Stimulated activated CD8-positive, alpha-beta memory T cell treated with anti-CD3 and anti-CD28 coated beads, Interleukin-7, amount 100 ng/mL, for 4 hours (primary cell): ENCODE data around the gene SMARCA4.
A peak's percentile ranks its signal among the peaks of the same experiment; 100 is the strongest.

Experiments
- DNase-seq, 2 donors: peaks; one replicate each; pipeline ENCODE4 v3.0.0-alpha.2; 2020; ENCODE audit warnings: low read depth in 2 of 2

Gene SMARCA4

DNA sequence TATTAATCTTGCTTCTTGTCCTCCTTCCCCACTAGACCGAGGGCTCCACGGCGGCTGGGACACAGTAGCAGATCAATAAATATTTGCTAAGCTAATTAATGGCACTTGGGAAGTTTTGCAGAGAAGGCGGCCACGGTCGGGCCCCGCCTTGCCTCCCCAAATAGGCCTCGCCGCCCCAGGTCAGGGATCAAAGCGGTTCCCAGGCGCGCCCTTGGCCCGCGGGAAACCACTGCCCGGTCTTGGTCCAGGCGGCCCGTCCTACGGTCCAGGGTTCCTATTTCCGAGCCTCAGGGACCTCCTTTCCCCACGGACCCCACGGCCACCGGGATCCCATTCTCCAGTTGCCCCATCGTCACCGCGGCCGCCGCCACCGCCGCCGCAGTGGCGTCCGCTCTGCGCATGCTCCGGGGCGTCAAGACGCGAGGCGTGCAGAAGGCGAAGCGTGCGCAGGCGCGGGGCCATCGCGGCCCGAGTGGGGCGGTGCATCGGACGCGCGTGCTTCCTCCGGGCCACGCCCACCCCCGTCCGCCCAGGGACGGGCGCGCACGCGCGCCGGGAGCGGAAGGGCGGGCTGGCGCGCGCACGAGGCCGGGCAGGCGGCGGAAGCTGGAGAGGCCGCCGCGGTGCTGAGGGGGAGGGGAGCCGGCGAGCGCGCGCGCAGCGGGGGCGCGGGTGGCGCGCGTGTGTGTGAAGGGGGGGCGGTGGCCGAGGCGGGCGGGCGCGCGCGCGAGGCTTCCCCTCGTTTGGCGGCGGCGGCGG is at the start of gene SMARCA4:
Gene SMARCA4 (plus strand): TSS at position 717 of the 759 bp plus-strand sequence. CDS start 23,122 bp downstream, outside the sequence.
- peak; percentile 91 to 99 for DNase-seq

DNA sequence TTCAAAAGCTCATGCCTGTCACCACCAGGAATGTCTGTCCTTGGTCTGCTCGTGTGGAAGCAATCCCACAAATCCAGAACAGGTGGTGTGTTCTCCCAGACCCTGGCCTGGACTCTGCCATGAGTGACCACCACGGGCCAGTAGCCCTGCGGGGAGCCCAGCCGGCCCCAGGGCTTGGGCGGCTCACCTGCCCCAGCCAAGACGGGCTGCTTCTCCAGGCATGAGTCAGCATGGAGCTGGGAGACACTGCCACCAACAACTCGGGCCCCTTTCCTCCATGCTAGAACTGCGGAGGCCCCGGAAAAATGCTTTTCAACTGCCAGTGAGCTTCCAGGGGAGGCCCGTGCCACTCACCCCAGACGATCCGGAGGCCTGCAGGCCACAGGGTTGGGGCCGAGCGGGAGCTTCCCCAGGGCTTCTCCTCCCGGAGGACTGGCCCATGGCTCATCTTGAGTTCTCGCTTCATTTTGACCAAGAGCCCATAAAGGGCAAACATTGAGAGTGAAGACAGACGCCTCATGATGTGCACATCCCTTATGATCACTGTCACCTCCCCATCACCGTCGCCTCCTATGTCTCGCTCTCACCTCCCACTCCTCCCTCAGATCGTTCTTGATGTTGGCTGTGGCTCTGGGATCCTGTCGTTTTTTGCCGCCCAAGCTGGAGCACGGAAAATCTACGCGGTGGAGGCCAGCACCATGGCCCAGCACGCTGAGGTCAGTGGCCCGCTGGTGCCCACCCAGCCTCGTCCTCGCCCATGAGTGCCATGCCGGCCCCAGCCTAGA is 49.1 kb upstream of the SMARCA4 start:
- DNase-seq: no peak

DNA sequence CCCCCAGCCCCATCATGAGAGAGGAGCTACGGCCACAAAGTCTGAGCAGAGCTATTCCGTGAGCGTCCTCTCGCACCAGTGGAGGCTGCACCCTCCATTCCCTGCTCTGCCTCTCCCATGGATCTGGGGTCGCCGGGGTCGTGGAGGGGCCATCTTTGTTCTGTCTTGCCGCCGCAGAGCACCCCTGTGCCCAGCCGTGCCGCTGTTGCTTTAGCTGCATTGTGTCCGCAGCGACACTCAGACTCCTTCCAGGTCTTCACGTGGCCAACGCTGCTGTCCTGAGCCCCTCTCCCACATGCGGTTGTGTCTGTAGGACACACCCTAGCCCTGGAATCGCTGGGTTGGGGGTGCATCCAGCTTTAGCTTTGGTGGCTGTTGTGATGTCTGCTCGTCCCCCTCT is 48.2 kb upstream of the SMARCA4 start:
- no peak for DNase-seq

DNA sequence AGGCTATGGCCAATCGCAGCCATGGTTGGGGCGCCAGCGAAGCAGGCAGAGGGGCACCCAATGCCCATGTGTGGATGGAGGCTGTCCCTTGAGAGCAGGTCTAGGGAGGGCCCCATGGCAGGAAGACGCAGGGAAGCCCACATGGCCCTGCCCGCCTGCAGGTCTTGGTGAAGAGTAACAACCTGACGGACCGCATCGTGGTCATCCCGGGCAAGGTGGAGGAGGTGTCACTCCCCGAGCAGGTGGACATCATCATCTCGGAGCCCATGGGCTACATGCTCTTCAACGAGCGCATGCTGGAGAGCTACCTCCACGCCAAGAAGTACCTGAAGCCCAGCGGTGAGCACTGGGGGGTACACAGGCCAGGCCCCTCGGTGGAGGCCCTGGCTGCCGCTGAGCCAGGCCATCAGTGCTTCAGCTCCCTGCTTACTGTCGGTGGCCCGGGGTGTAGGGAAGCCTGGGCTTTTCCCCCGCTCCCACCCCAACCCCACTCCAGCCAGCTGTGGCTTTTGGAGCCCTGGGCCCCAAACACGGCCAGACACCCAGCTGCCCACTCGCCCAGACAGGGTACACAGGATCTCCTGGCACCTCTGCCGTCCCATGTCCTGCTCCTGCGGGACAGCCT is 47.0 kb upstream of the SMARCA4 start:
- DNase-seq: no peak

DNA sequence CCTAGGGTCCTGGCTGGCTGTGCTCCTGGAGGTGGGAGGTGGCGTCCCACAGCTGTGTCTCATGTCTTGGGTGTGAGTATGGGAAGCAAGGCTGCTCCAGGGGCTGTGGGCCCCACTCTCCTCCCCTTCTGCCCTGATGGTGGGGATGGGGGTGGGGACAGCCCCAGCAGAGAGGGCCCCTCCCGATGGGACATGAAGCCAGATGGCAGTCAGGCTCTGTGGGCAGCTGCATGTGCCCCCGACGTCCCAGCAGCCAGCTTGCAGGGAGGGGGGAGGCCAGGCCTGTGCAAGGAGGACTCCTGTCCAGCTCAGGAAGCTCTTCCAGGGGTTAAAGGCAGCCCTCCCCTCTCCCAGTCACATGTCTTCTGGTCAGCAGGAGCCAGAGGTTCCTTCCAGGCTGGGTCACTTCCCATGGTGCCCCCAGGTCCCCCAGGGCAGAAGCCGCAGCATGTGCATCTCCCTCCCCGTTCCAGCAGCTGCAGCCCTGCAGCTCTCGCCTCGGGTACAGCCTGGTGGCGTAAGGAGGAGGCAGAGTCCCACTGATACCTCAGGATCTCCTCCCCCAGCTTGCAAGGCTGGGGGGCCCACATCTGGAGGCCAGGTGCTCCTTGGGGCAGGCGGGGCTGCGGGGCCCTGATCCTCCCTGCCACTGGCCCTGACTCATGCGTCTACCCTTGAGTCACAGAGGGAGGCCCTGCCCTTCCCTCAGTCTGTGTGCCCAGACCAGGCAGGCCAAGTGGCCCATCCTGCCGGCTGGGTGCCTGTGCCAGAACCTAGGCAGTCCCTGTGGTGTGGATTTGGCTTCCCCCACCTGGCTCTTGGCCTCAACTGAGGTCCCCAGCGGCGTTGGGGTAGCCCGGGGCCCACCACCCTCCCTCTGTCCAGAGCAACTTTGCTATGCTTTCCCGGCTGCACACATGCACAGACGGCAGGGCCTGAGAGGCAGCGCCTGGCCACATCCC is 45.4 kb upstream of the SMARCA4 start:
- DNase-seq: no peak

DNA sequence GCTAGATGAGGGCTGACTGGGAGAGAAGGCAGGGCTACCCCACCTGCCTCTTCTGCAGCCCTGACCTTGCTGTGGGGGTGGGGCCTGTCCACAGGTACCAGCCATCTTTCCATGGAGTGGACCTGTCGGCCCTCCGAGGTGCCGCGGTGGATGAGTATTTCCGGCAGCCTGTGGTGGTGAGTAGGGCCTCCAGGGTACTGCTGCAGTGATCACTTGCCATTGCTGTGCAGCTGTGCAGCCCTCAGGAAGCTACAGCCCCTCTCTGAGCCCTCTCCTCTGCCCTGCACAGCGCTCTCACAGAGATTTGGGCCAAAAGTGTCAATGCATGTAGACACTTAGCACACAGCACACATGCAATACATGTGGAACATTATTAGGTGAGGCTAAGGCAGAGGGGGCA is 44.2 kb upstream of the SMARCA4 start:
- no peak for DNase-seq

DNA sequence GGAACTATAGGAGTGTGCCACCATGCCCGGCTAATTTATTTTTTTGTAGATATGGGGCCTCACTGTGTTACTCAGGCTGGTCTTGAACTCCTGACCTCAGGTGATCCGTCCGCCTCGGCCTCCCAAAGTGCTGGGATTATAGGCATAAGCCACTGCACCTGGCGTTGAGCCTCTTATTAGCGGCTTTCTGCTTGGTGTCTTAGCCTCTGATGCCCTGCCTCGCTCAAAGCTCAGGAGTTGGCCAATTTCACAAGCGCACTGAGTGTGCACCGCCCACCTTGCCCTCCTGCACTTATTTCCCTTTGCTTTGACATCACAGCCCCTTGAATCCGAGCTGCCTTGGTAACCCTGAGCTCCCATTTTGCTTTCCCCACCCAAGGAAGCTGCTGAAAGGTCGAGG is 42.5 kb upstream of the SMARCA4 start:
- DNase-seq: no peak

DNA sequence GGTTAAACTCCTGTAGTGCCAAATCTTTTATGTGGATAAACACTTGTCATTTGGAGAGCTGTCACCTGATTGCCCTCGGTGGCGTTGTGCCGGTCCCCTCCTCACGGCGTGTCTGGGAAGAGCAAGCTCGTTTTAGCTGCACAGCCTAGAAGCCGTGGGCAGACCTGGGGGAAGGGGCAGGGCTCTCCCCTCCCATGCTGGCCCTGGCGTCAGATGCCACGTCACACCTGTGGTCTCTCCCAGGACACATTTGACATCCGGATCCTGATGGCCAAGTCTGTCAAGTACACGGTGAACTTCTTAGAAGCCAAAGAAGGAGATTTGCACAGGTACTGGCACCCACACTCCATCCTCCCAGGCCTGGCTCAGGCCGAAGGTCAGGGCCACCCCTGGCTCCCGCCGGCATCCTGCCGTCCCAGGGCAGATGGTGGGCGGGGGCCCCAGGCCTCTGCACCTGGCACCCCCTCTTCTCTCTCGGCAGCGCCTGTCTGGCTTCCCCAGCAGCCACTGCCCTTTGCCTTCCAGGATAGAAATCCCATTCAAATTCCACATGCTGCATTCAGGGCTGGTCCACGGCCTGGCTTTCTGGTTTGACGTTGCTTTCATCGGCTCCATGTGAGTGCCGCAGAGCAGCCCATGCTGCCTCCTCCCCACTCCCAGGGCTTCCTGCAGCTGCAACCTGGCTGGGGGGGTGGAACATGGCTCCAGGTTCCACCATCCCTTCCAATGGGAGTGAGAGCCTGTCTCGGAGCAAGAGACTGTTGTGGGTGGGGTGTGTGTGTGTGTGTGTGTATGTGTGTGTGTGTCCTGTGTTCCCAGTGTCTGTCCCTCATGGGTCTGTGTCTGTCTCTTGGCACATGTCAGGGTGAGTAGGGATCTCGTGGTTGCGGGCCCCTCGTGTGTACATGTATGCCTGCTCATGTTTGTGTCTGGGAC is 41.2 kb upstream of the SMARCA4 start:
- DNase-seq: no peak

DNA sequence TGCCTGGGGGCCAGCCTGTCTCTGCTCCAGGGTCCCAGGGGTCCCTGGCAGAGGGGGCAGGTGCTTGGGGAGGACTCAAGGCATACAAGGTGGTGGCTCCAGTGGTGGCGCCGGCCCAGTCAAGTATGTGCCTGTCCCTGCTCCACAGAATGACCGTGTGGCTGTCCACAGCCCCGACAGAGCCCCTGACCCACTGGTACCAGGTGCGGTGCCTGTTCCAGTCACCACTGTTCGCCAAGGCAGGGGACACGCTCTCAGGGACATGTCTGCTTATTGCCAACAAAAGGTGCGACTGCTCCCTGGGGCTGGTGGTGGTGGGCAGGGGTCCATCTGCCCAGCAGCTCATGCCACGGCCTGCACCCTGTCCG is 40.6 kb upstream of the SMARCA4 start:
- DNase-seq: no peak

DNA sequence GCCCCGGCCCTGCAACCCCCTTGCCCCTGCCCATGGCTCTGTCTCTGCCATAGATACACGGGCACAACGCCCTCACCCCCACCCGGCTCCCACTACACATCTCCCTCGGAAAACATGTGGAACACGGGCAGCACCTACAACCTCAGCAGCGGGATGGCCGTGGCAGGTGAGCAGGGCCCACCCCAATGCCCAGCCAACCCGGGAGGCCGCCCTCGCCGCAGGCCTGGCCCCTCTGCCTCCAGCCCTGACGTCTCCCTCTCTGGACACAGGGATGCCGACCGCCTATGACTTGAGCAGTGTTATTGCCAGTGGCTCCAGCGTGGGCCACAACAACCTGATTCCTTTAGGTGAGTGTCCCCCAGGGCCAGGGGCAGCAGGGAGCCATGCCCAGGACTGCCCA is 40.0 kb upstream of the SMARCA4 start:
- no peak for DNase-seq

DNA sequence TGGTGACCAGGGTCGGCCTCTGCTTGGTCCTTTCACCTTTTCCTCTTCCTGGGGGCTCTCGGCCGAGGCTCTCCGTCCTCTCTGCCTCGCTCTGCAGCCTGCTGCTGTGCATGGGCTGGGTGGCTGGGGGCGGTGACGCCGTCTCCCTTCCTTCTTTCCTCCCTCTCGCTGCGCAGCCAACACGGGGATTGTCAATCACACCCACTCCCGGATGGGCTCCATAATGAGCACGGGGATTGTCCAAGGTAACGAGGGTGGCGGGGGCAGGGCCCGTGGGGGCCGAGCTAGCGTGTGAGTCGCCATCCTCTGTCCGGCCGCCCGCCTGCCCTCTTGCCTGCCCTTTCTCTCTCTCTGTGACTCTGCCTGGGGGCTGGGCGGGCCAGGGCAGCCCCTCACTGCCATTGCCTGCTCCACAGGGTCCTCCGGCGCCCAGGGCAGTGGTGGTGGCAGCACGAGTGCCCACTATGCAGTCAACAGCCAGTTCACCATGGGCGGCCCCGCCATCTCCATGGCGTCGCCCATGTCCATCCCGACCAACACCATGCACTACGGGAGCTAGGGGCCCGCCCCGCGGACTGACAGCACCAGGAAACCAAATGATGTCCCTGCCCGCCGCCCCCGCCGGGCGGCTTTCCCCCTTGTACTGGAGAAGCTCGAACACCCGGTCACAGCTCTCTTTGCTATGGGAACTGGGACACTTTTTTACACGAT is 39.5 kb upstream of the SMARCA4 start:
- DNase-seq: no peak

DNA sequence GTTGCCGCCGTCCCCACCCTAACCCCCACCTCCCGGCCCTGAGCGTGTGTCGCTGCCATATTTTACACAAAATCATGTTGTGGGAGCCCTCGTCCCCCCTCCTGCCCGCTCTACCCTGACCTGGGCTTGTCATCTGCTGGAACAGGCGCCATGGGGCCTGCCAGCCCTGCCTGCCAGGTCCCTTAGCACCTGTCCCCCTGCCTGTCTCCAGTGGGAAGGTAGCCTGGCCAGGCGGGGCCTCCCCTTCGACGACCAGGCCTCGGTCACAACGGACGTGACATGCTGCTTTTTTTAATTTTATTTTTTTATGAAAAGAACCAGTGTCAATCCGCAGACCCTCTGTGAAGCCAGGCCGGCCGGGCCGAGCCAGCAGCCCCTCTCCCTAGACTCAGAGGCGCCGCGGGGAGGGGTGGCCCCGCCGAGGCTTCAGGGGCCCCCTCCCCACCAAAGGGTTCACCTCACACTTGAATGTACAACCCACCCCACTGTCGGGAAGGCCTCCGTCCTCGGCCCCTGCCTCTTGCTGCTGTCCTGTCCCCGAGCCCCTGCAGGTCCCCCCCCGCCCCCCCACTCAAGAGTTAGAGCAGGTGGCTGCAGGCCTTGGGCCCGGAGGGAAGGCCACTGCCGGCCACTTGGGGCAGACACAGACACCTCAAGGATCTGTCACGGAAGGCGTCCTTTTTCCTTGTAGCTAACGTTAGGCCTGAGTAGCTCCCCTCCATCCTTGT is 38.8 kb upstream of the SMARCA4 start:
- no peak for DNase-seq

DNA sequence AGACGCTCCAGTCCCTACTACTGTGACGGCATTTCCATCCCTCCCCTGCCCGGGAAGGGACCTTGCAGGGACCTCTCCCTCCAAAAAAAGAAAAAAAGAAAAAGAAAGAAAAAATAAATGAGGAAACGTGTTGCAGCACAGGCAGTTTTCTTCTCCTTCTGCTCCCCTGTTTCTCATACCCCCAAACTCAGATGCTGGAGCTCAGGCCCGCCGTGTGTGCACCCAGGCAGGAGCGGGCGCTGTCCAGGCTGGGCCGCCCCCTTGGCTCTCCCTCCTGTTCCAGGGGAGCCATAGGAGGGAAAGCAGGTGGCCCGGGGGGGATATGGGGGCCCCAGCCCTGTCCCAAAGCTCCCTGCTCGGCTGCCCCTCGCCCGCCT is 38.2 kb upstream of the SMARCA4 start:
- DNase-seq: no peak

DNA sequence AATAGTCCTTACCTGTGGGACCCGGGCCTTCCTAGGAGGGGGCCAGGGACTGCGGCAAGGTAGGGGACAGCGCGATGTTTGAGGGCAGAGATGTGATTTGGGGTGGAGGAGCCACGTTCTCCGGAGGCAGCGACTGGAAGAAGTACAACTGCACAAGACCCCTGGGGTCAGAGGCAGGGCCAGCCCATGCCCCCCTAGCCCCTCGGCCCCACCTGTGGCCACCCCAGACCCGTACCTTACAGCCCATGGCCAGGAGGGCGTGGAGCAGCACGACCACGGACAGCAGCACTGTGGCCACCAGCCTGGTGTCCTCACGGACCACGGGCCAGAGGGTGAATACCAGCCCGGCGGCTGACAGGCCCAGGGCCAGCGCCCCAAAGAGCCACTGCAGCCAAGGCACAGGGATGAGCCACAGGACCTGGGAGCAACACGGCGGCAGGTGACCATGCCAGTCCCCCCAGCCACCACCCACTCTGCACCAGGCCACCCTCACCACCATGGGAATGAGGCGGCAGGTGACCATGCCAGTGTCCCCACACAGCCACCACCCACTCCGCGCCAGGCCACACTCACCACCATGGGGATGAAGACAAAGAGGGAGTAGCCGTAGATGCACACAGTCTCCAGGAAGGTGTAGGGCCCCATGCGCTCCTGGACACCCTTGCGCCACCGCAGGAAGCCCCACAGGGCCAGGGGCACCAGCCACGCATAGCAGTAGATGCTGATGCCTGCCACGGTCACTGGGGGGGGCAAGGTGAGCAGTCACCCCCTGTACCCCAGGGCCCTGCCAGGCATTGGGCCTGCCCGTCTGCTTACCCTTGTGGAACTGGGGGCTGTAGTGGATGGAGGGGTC is 37.3 kb upstream of the SMARCA4 start:
- DNase-seq: no peak

DNA sequence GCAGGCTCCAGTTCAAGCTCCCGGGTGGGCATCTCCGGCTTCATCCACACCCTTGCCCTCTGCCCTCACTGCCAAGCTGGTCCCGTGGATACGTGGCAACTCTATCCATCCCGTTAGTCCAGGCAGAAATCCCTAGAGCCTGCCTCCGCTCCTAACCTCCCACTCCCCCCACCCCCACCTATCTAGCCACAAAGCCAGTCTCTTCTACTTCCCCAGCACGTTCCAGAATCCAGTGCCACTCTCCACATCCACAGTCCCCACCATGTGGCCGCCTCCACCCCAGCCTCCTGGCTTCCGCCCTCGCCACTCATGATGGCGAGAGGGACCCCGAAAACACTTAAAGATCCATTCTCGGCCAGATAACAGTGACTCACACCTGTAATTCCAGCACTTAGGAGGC is 36.2 kb upstream of the SMARCA4 start:
- no peak for DNase-seq

DNA sequence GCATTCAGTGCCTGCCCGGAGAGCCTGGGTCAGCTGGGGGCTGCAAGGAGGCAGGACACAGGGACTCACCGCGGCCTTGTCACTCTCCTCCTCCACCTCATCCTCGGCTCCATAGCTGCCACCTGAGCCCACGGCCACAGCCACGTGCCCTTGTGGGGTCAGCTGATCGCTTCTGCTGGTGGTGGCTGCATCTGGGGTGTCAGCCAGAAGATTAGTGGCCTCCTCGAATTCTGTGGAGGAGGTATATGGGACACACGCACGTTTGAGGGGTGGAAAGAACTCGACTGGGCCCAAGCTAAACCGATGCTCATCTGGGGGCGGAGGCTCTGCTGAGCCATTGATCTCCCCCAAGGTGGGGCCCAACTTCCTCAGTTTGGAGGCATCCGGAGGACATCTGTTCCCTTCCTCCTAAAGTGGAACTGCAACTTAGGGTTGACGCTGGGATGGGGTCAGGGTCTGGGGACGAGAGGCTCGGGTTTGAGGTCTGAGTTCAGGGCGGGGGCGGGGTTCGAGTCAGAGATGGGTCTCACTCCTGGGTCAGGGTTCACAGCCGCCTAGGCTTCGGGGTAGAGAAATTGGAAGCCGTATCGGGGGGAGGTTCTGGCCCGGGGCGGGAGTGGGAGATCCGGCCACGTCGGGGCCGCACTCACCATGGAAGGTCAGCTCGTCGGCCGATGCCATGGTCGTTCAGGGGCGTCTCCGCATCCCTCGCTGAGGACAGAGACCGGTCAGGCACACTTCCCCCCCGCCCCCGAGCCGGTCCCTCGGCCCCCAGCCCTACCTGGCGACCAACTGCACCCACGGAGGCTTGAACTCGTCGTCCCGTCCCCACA is 32.9 kb upstream of the SMARCA4 start:
- DNase-seq: no peak
